GM03348 (cell line): Measurements from ENCODE around the gene CROCC2.

ENCODE experiments used
- DNase-seq: peaks from one replicate; pipeline ENCODE4 v3.0.0; 2012; ENCODE audit warnings: low spot score

CROCC2 gene

GRCh38 chr2:240988146-240988545 lies 82.0 kb downstream of the CROCC2 start:
- DNase-seq, result no peak

DNA sequence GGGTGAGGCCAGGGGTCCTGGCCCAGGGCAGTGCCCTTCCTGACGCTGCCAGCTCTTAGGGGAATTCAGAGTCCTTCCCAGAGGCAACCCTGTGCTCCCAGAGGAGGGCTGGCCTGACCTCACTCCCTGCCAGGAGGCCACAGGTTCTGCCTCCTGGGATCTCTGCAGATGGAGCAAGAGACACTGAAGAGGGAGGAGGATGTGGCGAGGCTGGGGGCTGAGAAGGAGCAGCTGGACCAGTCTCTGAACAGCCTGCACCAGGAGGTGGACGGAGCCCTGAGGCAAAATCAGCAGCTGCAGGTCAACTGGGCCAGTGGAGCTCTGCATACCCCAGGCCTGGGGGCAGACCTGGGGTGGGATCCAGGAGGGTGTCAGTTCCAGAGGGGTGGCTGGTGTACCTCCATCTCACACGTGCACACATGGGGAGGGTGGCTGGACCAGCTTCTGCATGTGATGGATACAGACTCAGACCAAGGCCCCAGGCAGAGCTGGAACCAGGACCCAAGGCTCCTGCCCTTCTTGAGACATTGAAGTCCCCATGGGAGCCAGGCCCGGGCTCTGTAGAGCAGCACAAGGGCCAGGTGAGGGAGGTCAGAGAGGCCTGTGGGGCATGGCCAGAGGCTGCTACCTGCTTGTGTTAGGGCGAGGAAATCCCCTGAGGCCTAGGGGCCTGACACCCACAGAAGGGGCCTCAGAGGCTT lies 82.6 kb downstream of the CROCC2 start:
- DNase-seq, result no peak

DNA sequence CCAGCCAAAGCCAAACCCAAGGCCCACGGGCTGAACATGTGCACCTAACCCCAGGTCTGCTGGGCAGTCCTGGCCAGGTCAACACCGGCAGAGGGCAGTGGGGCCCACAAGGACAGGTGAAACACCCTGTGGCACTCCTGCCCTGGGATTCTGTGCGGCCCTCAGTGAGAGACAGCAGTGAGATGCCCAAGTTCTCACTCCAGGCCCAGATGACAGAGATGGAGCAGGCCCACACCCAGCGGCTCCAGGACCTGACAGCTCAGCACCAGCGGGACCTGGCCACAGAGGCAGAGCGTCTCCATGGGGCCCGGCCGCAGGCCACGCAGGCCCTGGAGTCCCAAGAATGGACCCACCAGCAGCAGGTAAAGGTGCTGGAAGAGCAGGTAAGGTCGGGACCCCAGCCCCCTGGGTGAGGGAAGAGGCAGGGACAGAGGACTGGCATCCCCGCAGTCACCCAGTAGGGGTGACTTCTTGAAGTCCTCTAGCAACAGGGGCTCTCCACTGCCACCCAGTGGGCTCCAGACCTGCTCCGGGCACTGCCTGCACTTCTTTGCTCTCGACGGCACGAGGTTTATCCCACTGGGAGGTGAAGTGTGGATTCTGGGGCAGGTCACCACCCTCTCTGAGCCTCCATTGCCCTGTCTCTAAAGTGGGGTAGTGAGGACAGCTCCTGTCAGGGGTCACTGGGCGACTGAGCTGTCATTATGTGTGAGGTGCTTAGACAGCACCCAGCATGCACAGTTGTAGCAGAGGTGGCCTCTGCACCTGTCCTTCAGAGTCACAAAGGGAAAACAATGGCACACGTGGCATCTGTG lies 83.5 kb downstream of the CROCC2 start:
- DNase-seq, result peak; percentile 55

DNA sequence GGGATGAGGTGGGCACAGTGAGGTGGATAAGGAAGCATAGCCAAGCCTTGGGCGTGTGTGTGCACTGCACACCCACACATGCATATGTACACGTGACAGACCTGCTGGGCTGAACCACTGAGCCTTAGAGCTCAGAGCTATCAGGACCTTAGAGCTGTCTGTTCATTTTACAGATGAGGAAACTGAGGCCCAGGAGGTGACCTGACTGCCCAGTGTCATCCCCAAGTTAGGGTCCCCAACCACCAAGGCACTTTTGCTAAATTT lies 84.1 kb downstream of the CROCC2 start:
- DNase-seq, result no peak

GRCh38 chr2:240990726-240991377 lies 84.7 kb downstream of the CROCC2 start:
- DNase-seq, result no peak

DNA sequence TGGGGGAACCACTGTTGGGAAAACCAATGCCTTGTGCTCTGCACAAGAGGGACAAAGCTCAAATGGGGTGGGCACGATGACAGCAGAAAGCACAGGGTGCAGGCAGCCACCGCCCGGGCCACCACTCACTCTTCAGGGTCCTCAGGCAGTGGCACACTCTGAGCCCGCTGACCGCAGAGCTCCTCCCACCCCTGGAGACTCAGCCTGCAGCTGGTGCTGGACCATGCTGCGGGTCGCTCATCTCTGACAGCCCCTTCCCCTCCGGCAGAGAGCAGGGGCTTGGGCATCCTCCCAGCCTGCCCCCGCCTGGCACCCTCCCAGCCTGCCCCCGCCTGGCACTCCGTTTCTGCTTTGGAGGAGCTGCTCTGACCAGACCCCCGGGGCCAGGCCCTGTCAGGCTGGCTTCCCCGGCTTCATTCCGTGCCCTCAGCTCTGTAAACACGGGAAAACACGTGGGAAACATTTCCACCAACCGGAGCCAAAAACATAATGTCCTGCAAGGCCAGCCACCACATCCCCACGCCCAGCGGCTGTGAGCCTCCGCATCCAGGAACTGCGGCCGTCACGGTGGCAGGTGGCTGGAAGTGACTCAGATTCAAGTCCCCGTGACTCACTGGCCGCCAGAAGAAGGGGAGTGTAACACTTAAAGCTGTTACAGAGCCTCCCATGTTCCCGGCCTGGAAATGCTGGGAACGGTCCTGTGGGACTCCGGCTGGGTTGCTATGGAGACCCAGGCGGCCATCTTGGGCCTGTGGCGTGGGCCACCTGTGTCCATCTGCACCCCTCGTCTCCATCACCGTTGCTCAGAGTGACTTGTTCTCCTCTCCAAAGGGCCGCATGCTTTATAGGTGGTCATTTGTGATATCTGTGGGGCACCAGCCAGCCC lies 85.5 kb downstream of the CROCC2 start:
- DNase-seq, result peak; percentile 87

GRCh38 chr2:240992572-240993291 lies 86.6 kb downstream of the CROCC2 start:
- DNase-seq, result no peak

GRCh38 chr2:240993446-240994170 lies 87.5 kb downstream of the CROCC2 start:
- DNase-seq, result no peak

DNA sequence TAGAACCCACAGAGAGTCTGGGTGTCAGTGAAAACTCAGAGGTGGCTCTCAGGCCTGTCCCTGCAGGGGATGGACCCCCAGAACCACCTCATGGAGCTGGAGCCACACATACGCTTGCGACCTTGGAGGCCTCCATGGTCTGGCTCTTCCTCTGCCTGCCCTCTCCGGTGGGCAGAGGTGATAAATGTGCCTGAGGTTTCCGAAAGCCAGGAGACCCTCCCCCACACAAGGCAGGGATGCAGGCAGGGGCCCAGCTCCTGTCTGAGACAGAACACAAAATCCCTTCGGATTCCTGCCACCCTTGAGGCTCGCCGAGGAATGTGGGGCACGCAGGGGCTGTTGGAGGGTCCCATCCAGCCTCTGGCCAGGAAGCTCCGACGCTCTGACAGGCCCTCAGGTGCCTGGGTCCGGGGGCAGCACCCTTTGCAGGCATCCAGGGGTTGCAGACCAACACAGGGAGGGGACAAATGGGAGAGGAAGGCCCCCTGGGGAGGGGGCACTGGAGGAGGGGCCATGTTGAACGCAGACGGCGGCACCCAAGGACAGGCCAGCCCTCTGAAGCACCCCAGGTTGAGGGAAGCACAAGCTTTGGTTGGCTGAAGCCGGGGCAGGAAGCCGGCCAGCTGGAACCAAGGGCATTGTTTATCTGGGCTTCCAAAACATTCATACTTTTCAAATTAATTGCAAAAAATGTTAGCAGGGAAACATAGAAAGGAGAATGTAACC lies 88.2 kb downstream of the CROCC2 start:
- DNase-seq, result no peak

DNA sequence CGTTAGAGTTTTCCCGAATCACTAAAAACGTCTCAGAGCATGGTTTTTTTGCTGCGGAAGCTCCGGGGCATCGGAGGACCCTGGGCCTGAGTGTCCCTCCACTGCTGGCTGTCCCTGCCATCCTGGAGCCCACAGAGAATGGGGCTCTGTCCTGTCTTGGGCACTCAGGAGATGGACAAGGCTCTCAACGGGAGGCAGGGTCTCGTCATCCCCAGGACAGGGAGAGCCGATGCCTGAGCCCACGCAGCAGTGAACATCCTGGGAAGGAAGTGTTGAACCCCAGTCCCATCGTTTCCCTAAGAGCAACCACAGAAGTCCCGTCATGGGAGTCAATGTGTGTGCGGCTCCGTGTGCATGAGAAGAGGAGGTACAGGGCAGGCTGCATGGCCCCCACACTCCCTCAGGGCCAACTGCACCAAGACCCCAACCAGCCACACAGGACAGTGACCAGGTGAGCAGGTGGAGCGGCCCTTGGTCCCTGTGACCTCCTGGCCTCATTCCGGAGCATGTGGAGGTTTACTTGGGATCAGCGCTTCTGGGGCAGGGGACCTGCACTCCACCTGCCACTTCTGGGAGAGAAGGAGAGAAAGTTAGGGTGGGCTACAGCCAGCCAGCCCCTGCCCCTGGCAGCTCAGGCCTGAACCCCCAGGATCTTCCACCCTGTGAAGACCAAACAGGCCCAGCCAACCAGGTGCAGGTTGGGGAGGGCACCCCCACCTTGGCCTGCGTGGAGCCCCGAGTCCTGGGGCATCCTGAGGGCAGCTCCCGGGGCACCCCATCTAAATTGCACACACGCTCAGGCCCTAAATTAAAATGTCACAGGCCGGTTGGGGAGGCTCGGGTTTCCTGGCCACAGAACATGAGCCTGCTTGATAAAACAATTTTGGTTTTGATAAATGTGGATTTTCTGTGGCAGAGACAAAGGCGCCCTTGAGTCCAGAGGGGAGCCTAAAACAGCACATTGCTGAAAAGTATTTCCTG lies 89.2 kb downstream of the CROCC2 start:
- DNase-seq, result no peak

- DNase-seq, result no peak
These were observed 90.2 kb downstream of the CROCC2 start for GRCh38 chr2:240996161-240996833.

DNA sequence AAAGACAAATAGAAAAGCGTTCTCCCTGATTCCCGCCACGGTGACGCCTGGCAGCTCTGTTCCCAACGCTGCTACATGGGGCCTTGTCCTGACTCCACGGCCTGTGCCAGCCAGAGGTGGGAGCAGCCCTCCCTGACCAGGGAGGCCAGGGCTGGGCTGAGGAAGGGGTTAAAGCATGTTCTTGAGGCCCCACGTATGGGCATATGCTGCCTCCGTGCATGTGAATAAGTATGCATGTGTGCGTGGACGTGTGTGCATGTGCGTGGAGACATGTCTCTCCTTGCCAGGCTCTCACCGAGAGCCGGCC lies 90.7 kb downstream of the CROCC2 start:
- DNase-seq, result no peak

DNA sequence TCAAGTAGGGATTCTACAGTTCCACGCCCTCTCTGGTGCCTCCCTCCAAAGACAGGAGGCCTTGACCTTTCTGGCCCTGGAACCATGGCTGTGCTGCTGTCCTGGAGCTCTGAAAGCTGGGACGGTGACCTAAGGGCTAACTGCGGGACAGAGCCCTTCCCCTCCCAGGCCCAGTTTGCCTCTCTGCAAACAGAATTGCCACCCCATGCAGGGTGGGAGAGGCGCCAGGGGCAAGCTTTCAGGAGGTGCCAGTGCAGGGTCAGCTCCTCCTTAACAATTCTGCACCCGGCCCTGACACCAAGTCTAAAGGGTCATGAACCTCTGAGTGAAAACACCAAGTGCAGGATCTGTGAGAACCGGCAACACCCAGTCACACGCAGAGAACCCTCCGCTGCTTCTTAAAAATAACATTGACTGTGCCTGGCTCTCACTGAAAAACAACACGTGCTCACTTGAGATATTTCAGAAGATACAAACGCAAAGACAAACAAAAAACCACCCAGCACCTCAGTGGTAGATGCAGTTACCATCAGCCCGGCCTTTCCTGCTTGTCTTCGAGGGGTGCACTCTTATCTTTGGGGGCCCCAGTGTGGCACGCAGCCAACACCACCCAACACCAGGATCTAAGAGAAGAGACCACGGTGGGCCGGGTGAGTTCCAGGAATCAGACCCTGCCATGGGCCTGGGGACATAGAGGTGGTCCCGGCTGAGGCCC lies 91.2 kb downstream of the CROCC2 start:
- DNase-seq, result no peak

DNA sequence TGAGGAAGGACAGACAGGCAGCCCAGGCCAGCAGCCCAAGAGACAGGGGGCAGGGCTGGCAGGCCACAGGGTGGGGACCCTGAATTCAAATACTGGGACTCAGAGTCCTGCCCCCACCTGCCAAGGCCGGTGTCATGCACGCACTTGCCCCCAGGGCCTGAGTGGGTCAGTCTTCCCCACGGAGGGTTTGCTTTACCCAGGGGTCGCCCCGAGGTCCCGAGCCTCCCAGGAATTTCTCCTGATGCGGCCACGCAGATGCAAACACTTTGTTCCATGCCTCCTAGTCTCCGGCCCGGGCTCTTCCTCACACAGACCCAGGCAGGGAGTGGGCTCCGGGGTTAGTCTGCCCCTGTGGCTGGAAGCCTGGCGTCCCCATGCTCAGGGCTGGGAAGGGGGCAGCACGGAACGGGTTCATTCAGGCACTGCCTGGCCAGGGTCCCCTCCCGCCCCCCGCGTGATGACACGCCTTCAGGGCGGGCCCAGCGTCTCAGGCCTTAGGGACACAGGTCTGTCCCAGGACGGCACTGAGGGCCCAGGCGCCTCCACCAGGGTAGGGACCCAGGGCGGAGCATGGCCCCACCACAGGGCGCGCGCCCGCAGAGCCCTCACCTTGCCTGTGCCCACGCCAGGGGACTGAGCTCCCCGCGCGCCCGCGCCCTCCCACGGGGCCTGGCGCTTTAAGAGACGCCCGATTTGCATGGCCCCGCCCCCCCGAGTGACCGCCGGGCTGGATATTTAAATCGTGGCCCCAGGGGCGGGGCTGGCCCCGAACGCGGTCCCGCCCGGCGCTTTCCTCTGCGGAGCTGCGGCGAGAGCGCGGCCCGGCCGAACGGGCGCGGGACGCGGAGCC lies 91.9 kb downstream of the CROCC2 start, which contains the start of gene SNED1:
Gene SNED1, plus strand, starts transcription at position 763 of the 850 bp plus-strand sequence. CDS start 220 bp downstream, outside the sequence.
- peak; percentile 96 for DNase-seq

GRCh38 chr2:240998706-240998994 lies 92.5 kb downstream of the CROCC2 start:
- DNase-seq, result no peak

- DNase-seq, result peak; percentile 78
These were observed 93.1 kb downstream of the CROCC2 start for GRCh38 chr2:240998995-240999791.
